K562 (cell line): Measurements from ENCODE around the gene SNX25. TPM values are rescaled to one million over a fixed set of nuclear protein-coding genes. Genes with fewer than 3 reads are reported as not detected.
A peak's percentile ranks its signal among the peaks of the same experiment; 100 is the strongest.

Experiments
- CXXC5 ChIP-seq: fragments of 250-450 bp; sonication (Bioruptor Pico); IDR thresholded peaks from 2 replicates; pipeline ENCODE4 v1.8.0; 2022; ENCODE audit warnings: inconsistent platforms, mild to moderate bottlenecking, moderate library complexity
- HNRNPLL ChIP-seq: fragments of 200-400 bp; formaldehyde crosslinking; IDR thresholded peaks from 2 replicates; pipeline ENCODE4 v1.6.1; 2017; ENCODE audit warnings: low read length, low read depth, mild to moderate bottlenecking; ENCODE audit not compliant: poor library complexity, severe bottlenecking
- KDM5B ChIP-seq: fragments of 200-600 bp; sonication (generic); IDR thresholded peaks from 2 replicates; pipeline ENCODE4 v1.6.1; 2012; ENCODE audit warnings: low read depth, mild to moderate bottlenecking, moderate library complexity, low read length, control low read depth, inconsistent platforms; ENCODE audit not compliant: insufficient replicate concordance
- MTA2 ChIP-seq: fragments of 450-650 bp; IDR thresholded peaks from 2 replicates; pipeline ENCODE4 v1.6.1; 2016; ENCODE audit warnings: low read depth
- SMAD4 ChIP-seq: fragments of 250-450 bp; sonication (Bioruptor Pico); conservative IDR thresholded peaks from 2 replicates; pipeline ENCODE4 v1.8.0; 2021; ENCODE audit warnings: inconsistent platforms, mild to moderate bottlenecking, moderate library complexity
- TARDBP ChIP-seq: fragments of 450-650 bp; IDR thresholded peaks from 2 replicates; pipeline ENCODE4 v1.6.1; 2016
- polyA plus RNA-seq, 8 experiments: library from polyadenylated mRNA; depleted of rRNA in 4 of 8; stranded (reverse) in 5 of 8; unstranded in 3 of 8; fragments of >200 nt; fragmentation: Nextera tagmentation in 2 of 8; fragmentation: Illumina TruSeq in 1 of 8; extraction: Ambion mirVana in 2 of 8; extraction: Trizol in 1 of 8; gene quantifications; 2 replicates each; pipeline versions ENCODE4 v1.2.1 to v1.2.3, GENCODE V29; 2011 to 2014; ENCODE audit warnings: inconsistent platforms in 1 of 8, missing spikeins in 1 of 8
- total RNA-seq, 7 experiments: library from RNA; depleted of rRNA in 6 of 7; stranded (reverse); fragments of >200 nt in 6 of 7; fragmentation: Illumina TruSeq in 2 of 7; extraction: Trizol in 2 of 7; gene quantifications; 2 replicates each; pipeline versions ENCODE4 v1.2.1 to v1.2.3, GENCODE V29; 2011 to 2021; ENCODE audit warnings: low replicate concordance in 1 of 7
- TF ChIP-seq, protein P1 (sequence below), 2 experiments: fragments of 450-650 bp in 1 of 2; sonication (generic) in 1 of 2; formaldehyde crosslinking in 1 of 2; IDR thresholded peaks; 2 replicates each; pipeline versions ENCODE4 v1.7.1 to v1.9.0; 2016 to 2022; ENCODE audit warnings: inconsistent platforms in 1 of 2, mild to moderate bottlenecking in 1 of 2, missing genetic modification reagents in 1 of 2
- TF ChIP-seq, protein P2 (sequence below): fragments of 450-650 bp; conservative IDR thresholded peaks from 2 replicates; pipeline ENCODE4 v1.6.1; 2016; ENCODE audit warnings: missing genetic modification characterization, low read depth, mild to moderate bottlenecking, missing compliant biosample characterization, moderate library complexity
- TF ChIP-seq, protein P3 (sequence below): sonication (generic); formaldehyde crosslinking; IDR thresholded peaks from 2 replicates; pipeline ENCODE4 v1.8.1; 2023; ENCODE audit warnings: mild to moderate bottlenecking, missing genetic modification reagents
- TF ChIP-seq, protein P4 (sequence below): IDR thresholded peaks from 2 replicates; pipeline ENCODE4 v1.6.1; 2014; ENCODE audit warnings: antibody characterized with exemption

The SNX25 gene
- total and polyA plus RNA-seq, 9 of the 15 experiments (the other 6 are each of a cell fraction or from before 2014, with no cell fraction given): 2.5 to 23.4 (median 13.3) TPM

DNA sequence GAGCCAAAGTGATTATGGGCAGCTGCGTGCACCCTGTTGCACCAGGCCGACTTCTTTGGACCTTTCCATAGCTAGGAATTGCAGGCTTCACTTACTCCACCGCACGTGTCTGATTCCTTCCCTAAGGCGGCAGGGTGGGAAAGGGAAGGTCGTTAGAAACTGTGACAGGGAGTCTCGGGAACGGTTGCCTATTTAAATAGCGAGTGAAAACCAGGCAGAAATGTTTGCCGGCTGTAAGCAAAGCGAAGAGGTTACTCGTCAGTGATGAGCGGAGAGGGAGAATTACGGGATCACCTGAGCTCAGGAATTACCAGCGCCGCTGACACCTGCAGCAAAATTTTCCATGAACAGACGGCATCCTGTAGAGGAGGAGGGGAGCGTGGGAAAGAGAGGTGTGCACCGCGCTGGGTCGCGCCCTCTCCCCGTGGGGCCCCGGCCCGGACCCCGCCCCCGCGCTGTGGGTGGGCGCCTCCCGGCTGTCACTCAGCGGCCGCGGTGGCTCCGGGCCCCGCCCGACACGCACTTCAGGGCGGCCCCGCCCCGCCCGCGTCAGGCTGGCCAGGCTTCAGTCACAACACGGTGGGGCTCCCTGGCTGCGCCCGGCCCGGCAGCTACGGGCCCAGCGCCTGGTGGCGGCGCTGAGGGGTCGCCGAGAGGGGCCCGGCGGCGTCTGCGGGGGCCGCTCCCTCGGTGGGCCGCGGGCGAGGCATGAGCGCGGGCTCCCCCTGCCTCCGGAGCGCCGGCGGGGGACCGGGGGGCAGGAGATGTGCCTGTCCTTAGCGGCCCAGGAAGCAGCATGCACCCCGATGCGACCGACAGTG lies at the start of gene SNX25 (continued):
- TF ChIP-seq, protein P1, sequence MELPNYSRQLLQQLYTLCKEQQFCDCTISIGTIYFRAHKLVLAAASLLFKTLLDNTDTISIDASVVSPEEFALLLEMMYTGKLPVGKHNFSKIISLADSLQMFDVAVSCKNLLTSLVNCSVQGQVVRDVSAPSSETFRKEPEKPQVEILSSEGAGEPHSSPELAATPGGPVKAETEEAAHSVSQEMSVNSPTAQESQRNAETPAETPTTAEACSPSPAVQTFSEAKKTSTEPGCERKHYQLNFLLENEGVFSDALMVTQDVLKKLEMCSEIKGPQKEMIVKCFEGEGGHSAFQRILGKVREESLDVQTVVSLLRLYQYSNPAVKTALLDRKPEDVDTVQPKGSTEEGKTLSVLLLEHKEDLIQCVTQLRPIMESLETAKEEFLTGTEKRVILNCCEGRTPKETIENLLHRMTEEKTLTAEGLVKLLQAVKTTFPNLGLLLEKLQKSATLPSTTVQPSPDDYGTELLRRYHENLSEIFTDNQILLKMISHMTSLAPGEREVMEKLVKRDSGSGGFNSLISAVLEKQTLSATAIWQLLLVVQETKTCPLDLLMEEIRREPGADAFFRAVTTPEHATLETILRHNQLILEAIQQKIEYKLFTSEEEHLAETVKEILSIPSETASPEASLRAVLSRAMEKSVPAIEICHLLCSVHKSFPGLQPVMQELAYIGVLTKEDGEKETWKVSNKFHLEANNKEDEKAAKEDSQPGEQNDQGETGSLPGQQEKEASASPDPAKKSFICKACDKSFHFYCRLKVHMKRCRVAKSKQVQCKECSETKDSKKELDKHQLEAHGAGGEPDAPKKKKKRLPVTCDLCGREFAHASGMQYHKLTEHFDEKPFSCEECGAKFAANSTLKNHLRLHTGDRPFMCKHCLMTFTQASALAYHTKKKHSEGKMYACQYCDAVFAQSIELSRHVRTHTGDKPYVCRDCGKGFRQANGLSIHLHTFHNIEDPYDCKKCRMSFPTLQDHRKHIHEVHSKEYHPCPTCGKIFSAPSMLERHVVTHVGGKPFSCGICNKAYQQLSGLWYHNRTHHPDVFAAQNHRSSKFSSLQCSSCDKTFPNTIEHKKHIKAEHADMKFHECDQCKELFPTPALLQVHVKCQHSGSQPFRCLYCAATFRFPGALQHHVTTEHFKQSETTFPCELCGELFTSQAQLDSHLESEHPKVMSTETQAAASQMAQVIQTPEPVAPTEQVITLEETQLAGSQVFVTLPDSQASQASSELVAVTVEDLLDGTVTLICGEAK (IDR thresholded peaks at IDR 0.05): peak; percentile 45; the same call in 1 of the 2 replicates
- TF ChIP-seq, protein P1 (CRISPR knock-in tag; IDR thresholded peaks at IDR 0.05): no peak
- TF ChIP-seq TARDBP: 0 out of 2 replicates have a peak, but pooled peaks have one; percentile 24
- peak; percentile 81 for TF ChIP-seq CXXC5
- TF ChIP-seq, protein P2, sequence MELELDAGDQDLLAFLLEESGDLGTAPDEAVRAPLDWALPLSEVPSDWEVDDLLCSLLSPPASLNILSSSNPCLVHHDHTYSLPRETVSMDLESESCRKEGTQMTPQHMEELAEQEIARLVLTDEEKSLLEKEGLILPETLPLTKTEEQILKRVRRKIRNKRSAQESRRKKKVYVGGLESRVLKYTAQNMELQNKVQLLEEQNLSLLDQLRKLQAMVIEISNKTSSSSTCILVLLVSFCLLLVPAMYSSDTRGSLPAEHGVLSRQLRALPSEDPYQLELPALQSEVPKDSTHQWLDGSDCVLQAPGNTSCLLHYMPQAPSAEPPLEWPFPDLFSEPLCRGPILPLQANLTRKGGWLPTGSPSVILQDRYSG (tag): no peak
- TF ChIP-seq SMAD4: peak; percentile 83
- no peak for TF ChIP-seq HNRNPLL
- TF ChIP-seq, protein P3, sequence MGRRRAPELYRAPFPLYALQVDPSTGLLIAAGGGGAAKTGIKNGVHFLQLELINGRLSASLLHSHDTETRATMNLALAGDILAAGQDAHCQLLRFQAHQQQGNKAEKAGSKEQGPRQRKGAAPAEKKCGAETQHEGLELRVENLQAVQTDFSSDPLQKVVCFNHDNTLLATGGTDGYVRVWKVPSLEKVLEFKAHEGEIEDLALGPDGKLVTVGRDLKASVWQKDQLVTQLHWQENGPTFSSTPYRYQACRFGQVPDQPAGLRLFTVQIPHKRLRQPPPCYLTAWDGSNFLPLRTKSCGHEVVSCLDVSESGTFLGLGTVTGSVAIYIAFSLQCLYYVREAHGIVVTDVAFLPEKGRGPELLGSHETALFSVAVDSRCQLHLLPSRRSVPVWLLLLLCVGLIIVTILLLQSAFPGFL (CRISPR knock-in tag): no peak
- TF ChIP-seq, protein P4, sequence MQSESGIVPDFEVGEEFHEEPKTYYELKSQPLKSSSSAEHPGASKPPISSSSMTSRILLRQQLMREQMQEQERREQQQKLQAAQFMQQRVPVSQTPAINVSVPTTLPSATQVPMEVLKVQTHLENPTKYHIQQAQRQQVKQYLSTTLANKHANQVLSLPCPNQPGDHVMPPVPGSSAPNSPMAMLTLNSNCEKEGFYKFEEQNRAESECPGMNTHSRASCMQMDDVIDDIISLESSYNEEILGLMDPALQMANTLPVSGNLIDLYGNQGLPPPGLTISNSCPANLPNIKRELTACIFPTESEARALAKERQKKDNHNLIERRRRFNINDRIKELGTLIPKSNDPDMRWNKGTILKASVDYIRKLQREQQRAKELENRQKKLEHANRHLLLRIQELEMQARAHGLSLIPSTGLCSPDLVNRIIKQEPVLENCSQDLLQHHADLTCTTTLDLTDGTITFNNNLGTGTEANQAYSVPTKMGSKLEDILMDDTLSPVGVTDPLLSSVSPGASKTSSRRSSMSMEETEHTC: no peak
- TF ChIP-seq MTA2: no peak
- peak; percentile 50 for TF ChIP-seq KDM5B
